Testis (tissue), 3 donors: Measurements from ENCODE around the gene SIPA1L3. TPM values are rescaled to one million over a fixed set of nuclear protein-coding genes. Genes with fewer than 3 reads are reported as not detected.

ENCODE experiments used
- DNase-seq: peaks from one replicate; pipeline ENCODE4 v3.0.0-alpha.2; 2019
- H3K27ac ChIP-seq, 2 donors: fragments of 200-600 bp; sonication (generic); one replicate each; pipeline ENCODE4 v1.5.1; 2019
- H3K27me3 ChIP-seq: fragments of 200-600 bp; sonication (generic); one replicate; pipeline ENCODE4 v1.5.1; 2019
- H3K36me3 ChIP-seq: fragments of 200-600 bp; sonication (generic); one replicate; pipeline ENCODE4 v1.5.1; 2017; ENCODE audit warnings: low read depth; ENCODE audit errors: missing control alignments
- H3K4me1 ChIP-seq: fragments of 200-600 bp; sonication (generic); one replicate; pipeline ENCODE4 v1.5.1; 2019
- H3K4me3 ChIP-seq, 2 donors: fragments of 200-600 bp; sonication (generic); one replicate each; pipeline ENCODE4 v1.5.1; 2017 to 2019
- H3K9me3 ChIP-seq: fragments of 200-600 bp; sonication (generic); one replicate; pipeline ENCODE4 v1.5.1; 2017
- POLR2A ChIP-seq: fragments of 450-650 bp; IDR thresholded peaks from one replicate; pipeline ENCODE4 v1.6.1; 2017; ENCODE audit warnings: antibody characterized with exemption, mild to moderate bottlenecking, moderate library complexity
- WGBS, 2 donors: methylation state at CpG; one replicate each; pipeline ENCODE4 v1.1.5; 2018; 5-methylcytosine and 5-hydroxymethylcytosine counted together
- intact Hi-C: fragments of 100-400 bp; cut with DNase I; formaldehyde crosslinking; loops from one replicate; pipeline ENCODE4 v1.15.1; 2023; ENCODE audit warnings: low total_unique reads
- polyA plus RNA-seq: library from polyadenylated mRNA; stranded (reverse); fragments of 350-450 nt; fragmentation: Illumina TruSeq; extraction: RNeasy Lipid Tissue Mini Kit (QIAGEN cat#74804); gene quantifications from one replicate; pipeline ENCODE4 v1.2.3, GENCODE V29; 2014; ENCODE audit warnings: low read depth, low replicate concordance; ENCODE audit not compliant: insufficient read depth
- small RNA-seq, 2 donors: library from RNA; depleted of rRNA; stranded (forward); fragments of <200 nt; gene quantifications; one replicate each; pipeline ENCODE3, GENCODE V24; 2016
- total RNA-seq, 2 donors: library from RNA; depleted of rRNA; stranded (reverse); fragments of >200 nt; gene quantifications; one replicate each; pipeline ENCODE4 v1.2.3, GENCODE V29; 2016
- TF ChIP-seq, protein P1 (sequence below), 3 experiments: fragments of 450-650 bp in 2 of 3; fragments of 200-600 bp in 1 of 3; sonication (generic) in 1 of 3; IDR thresholded peaks; one replicate each; pipeline ENCODE4 v1.5.1; 2016 to 2019; ENCODE audit warnings: antibody characterized with exemption in 3 of 3, mild to moderate bottlenecking in 2 of 3, moderate library complexity in 1 of 3

SIPA1L3 gene
- total and polyA plus RNA-seq, 3 donors from 2014 or later: 21.1 to 47.6 (median 43.7) TPM

- 51 to 78% methylated on average over 3 to 5 of the region's 5 CpGs for WGBS, 2 donors
- intact Hi-C loops: no loop called here
- H3K9me3 ChIP-seq: no peaks in the 10 kb centered on the region
- H3K27me3 ChIP-seq: no peaks in the 10 kb centered on the region
- peak overlapping the region; percentile 8 to 20 for H3K4me3 ChIP-seq
- no peak for TF ChIP-seq POLR2A
- TF ChIP-seq, protein P1, sequence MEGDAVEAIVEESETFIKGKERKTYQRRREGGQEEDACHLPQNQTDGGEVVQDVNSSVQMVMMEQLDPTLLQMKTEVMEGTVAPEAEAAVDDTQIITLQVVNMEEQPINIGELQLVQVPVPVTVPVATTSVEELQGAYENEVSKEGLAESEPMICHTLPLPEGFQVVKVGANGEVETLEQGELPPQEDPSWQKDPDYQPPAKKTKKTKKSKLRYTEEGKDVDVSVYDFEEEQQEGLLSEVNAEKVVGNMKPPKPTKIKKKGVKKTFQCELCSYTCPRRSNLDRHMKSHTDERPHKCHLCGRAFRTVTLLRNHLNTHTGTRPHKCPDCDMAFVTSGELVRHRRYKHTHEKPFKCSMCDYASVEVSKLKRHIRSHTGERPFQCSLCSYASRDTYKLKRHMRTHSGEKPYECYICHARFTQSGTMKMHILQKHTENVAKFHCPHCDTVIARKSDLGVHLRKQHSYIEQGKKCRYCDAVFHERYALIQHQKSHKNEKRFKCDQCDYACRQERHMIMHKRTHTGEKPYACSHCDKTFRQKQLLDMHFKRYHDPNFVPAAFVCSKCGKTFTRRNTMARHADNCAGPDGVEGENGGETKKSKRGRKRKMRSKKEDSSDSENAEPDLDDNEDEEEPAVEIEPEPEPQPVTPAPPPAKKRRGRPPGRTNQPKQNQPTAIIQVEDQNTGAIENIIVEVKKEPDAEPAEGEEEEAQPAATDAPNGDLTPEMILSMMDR (IDR thresholded peaks at IDR 0.05): no peak
- peaks cover 54% of the 10 kb centered on the region for H3K4me1 ChIP-seq
- peak overlapping the region; percentile 94 to 96 for H3K27ac ChIP-seq
- no peak for DNase-seq
- H3K36me3 ChIP-seq: no peaks in the 10 kb centered on the region
These were observed 346.8 kb downstream of the SIPA1L3 start for GRCh38 chr19:38253788-38254187.

GRCh38 chr19:38255383-38256014 is 348.5 kb downstream of the SIPA1L3 start:
- no peak for TF ChIP-seq POLR2A
- TF ChIP-seq, protein P1 (IDR thresholded peaks at IDR 0.05): no peak
- H3K27ac ChIP-seq: peak overlapping the region; percentile 91 to 96
- H3K4me1 ChIP-seq: peaks cover 43% of the 10 kb centered on the region
- 17 to 19% methylated on average over 17 of the region's 17 CpGs for WGBS, 2 donors
- intact Hi-C loops: no loop called here
- no peaks in the 10 kb centered on the region for H3K27me3 ChIP-seq
- H3K4me3 ChIP-seq: peak overlapping the region; percentile 75 to 91
- no peaks in the 10 kb centered on the region for H3K9me3 ChIP-seq
- peak; percentile 53 for DNase-seq
- H3K36me3 ChIP-seq: no peaks in the 10 kb centered on the region

Small RNA genes lying within 50 kb of the gene (small RNA-seq; reads per million reads assigned to genes)
- 0 reads per million in 2 donors for gene RN7SL663P

Other genes starting within 250 kb of the SIPA1L3 start
- gene ZNF607, start 187.4 kb upstream of the SIPA1L3 start, total RNA-seq: 10 to 100 TPM in 1 of 2 donors, 1 to 10 TPM in 1; 7.7 to 10.2 TPM
- gene ZNF607, start 187.4 kb upstream of the SIPA1L3 start, polyA plus RNA-seq: 9.6 TPM
- 10 to 100 TPM; 13.4 to 17.8 TPM for gene ZNF573, start 127.6 kb upstream of the SIPA1L3 start, total RNA-seq
- 12.7 TPM for gene ZNF573, start 127.6 kb upstream of the SIPA1L3 start, polyA plus RNA-seq
- 10 to 100 TPM; 12.1 to 15.3 TPM for gene WDR87, start 614 bp upstream of the SIPA1L3 start, total RNA-seq
- 22.0 TPM for gene WDR87, start 614 bp upstream of the SIPA1L3 start, polyA plus RNA-seq